GM18867 (cell line): ENCODE measurements around the gene BICRA.
"Not testable (repeated sequence)": the region's sequence is repeated elsewhere in the genome, so short reads cannot be mapped to it uniquely, and the experiment has no call there.

ENCODE experiments used
- ATAC-seq: cut with Tn5 transposase; IDR thresholded peaks from one replicate; pipeline ENCODE4 v1.9.1; 2021; ENCODE audit warnings: mild to moderate bottlenecking, moderate library complexity; ENCODE audit not compliant: unreplicated experiment

BICRA gene

DNA sequence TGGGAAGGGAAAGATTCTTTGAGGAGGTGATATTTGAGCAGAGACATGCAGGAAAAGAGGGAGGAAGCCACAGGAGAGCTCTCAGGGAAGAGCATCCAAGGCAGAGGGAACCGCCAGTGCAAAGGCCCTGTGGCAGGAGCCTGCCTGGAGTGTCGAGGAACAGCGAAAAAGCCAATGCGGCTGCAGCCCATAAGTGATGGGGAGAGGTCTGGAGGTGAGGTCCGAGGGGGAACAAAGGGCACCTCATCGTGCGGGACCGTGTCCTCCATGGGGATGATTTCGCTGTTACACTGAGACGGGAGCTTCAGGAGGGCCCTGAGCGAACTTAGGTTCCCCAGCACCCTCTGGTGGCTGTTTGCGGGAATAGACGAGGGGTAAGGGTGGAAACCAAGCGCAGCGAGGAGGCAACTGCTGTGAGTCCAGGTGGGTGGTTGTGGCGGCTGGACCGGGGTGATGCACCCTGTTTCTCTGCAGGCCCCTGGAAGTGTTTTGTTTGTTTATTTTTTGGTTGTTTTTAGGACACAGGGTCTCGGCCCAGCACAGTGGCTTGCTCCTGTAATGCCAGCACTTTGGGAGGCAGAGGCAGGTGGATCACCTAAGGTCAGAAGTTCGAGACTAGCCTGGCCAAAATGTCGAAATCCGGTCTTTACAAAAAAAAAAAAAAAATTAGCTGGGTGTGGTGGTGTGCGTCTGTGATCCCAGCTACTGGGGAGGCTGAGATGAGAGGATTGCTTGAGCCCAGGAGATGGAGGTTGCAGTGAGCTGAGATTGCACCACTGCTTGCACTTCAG, 98.4 kb downstream of the BICRA start:
- no peak for ATAC-seq

DNA sequence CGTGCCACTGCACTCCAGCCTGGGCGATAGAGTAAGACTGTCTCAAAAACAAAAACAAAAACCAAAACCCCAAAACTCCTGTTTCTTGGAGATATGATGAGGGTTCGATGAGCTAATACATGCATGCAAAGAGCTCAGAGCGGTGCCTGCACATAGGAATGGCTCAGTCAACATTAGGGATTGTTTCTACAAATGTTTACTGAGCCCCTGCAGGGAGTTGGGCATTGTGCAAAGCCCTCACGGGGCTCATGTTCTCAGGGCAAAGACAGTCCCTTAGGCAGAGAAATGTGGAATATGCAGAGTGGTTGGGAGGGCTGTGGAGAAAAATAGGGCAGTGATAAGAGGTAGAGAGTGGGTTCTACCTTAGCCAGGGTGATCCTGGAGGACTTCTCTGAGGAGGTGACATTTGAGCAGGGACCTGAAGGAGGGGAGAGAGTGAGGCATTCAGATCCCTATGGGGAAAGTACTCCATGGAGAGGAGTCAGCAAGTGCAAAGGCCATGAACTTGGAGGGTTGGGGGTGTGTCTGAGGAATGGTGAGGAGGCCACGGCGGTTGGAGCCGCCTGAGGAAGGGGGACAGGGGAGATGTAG, 102.8 kb downstream of the BICRA start:
- ATAC-seq, result no peak

DNA sequence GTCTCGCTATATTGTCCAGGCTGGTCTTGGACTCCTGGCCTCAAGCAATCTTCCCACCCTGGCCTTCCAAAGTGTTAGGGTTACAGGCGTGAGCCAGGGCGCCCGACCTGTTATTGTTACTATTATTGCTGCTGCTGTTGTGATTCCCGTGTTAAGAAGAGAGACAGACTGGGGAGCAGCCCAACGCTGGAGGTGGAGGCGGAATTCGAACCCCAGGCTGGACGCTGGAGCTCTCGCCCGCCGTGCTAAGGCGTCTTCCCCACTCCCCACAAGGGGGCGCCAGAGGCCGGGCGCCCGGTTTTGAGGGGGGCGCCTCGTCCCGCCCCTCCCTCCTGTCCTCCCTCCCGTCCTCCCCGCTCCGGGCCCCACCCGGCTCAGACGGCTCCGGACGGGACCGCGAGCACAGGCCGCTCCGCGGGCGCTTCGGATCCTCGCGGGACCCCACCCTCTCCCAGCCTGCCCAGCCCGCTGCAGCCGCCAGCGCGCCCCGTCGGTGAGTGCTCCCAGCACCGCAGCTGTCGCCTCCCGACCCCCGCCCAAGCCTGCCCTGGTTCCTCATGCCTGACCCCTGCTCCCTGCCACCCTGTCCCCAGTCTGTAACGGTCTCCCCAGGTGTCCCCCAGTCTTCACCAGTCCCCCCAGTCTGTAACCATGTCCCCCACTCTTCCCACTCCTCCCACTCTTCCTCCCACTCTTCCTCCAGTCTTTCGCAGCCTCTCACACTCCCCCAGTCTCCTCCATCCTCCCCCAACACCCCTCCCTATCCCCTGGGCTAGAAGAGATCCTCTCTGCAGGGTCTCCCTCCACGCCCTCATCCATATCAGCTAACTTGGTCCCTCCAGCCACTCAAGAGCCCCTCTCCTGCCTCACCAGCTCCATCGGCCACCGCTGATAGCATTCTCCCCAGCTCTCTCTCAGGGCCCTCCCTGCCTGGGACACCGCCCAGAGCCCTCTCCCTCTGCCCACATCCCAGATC, 104.4 kb downstream of the BICRA start, which contains the start of gene EHD2:
EHD2 (plus strand) TSS at position 377 of the 976 bp plus-strand sequence. CDS start 3,191 bp downstream, outside the sequence.
- no peak for ATAC-seq

DNA sequence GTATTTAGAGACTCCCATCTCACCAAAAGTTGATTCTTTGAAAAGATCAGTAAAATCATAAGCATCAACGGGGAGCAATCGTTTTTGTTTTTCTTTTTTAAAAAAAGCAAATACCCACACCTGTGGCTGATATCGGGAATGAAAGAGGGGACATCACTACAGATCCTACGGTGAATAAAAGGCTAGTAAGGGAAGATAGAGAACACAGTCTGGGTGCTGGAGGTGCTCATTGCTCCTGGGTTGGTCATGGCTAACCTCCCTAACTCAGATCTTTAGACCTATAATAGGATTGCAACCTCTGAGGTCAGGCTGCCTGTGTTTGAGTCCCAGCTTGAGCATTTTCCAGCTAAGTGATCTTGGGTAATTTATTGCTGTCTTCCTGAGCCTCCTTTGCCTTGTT, 105.4 kb downstream of the BICRA start:
- no peak for ATAC-seq

DNA sequence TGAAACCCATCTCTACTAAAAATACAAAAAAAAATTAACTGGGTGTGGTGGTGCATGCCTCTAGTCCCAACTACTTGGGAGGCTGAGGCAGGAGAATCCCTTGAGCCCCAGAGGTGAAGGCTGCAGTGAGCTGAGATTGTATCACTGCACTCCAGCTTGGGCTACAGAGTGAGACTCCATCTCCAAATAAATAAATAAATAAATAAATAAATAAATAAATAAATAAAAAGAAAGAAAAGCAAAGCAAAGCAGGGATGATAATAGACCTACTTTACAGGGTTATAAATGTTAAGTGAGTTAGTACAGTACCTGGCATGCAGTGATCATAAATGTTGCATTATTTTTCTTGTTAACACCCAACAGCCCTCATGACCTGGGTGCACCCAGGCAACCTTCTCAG, 105.9 kb downstream of the BICRA start:
- not testable (repeated sequence) for ATAC-seq

DNA sequence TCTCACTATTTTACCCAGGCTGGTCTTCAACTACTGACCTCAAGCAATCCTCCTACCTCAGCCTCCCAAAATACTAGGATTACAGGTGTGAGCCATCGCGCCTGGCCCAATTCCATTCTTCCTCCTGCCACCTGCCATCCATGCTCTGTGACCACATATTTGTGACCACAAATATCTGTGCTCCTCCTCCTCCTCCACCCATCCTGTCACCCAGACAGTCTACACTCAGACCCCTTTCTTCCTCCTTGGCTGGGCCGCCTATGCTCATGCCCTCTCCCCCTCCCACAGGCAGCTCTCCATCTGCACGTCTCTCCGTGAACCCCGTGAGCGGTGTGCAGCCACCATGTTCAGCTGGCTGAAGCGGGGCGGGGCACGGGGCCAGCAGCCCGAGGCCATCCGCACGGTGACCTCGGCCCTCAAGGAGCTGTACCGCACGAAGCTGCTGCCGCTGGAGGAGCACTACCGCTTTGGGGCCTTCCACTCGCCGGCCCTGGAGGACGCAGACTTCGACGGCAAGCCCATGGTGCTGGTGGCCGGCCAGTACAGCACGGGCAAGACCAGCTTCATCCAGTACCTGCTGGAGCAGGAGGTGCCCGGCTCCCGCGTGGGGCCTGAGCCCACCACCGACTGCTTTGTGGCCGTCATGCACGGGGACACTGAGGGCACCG, 107.5 kb downstream of the BICRA start:
- no peak for ATAC-seq

DNA sequence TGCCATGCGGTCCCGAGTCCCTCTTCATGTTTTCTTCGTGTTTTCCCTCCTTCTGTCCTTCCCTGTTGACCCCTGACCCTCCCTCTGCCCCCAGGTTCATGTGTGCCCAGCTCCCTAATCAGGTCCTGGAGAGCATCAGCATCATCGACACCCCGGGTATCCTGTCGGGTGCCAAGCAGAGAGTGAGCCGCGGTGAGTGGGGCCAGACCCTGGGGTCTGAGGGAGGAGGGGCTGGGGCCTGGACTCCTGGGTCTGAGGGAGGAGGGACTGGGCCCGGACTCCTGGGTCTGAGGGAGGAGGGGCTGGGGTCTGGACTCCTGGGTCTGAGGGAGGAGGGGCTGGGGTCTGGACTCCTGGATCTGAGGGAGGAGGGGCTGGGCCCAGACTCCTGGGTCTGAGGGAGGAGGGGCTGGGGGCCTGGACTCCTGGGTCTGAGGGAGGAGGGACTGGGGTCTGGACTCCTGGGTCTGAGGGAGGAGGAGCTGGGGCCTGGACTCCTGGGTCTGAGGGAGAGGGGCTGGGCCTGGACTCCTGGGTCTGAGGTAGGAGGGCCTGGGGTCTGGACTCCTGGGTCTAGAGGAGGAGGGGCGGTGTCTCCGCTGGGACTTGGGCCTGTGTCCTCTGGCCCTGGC, 109.6 kb downstream of the BICRA start:
- ATAC-seq, result not testable (repeated sequence)

DNA sequence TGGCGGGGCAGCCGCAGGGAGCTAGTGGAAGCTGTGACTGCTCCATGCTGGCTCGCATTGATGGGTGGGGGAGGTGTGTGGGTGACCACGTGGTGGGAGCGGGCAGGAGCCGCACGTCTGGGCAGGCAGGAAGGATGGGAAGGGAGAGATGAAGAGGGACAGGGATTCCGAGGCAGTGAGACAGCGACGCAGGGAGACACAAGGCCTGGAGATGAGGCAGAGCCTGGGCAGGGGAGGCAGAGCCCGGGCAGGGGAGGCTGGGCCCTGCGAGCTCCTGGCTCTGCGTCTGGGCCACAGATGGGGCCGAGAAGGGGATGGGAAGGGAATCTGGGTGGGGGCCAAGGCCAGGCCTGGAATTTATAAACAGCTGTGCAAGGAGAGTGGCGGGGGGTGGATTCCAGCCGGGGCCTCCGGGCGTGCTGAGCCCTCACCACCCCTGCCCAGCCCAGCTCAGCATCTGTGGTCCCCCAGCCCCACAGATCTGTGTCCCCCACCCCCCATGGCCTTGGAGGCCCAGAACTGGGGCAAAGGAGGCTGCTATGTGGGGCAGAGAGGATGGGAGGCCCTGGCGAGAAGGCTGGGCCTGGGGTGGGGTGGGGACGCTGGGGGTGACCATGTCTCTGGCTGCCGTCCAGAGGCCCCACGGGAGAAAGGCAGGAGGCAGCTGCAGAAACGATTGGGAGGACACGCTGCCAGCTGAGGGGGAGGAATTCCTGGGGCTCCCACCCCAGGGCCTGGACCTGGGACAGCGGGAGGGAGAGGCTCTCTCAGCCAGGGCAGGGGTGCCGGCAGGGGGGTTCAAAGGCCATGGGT, 110.3 kb downstream of the BICRA start:
- ATAC-seq, result no peak

DNA sequence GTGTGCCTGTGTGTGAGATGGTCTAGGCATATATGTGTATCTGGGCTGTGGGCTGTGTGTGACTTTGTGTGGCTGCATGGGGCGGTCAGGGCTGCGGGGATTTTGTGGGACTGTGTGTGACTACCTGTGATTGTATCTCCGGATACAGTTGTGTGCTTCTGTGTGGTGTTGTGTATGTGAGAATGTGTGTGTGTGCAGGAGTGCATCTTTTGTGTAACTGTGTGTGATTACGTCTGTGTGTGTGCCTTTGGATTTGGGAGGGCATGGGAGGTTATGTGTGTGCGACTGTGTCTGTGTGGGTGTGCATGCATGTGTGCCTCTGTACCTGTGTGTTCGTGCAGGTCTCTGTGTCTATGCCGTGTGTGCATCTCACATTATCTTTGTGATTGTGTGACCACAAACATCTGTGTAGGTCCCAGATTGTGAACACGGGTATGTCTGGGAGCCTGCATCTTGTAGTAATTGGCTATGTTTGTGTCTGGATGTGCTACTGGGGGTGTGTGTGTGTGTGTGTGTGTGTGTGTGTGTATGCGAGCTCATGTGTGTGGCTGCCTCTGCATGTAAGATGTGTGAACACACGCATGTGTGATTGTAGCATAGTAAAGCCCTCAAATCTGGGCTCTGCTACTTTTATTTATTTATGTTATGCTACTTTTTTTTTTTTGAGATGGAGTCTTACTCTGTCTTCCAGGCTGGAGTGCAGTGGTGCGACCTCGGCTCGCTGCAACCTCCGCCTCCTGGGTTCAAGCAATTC, 111.9 kb downstream of the BICRA start:
- ATAC-seq, result no peak

DNA sequence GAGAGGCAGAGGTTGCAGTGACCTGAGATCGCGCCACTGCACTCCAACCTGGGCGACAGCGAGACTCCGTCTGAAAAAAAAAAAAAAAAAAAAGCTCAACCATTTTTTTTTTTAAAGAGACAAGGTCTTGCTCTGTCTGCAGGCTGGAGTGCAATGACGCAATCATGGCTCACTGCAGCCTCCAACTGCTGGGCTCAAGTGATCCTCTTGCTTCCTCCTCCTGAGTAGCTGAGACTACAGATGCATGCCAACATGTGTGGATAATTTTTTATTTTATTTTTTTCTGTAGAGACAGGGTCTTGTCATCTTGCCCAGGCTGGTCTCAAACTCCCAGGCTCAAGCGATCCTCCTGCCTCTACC, 114.6 kb downstream of the BICRA start:
- no peak for ATAC-seq

DNA sequence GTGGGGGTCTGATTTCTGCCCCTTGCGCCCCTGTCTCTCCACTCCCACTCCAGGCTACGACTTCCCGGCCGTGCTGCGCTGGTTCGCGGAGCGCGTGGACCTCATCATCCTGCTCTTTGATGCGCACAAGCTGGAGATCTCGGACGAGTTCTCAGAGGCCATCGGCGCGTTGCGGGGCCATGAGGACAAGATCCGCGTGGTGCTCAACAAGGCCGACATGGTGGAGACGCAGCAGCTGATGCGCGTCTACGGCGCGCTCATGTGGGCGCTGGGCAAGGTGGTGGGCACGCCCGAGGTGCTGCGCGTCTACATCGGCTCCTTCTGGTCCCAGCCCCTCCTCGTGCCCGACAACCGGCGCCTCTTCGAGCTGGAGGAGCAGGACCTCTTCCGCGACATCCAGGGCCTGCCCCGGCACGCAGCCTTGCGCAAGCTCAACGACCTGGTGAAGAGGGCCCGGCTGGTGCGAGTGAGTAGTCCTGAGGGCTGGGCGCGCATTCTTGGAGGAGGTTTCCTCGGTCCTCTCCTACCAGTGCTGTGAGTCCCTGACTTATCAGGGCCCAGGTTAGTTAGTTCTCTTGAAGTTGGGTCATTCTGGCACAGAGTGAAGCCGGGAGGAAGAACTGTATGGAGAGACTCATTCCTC, 116.9 kb downstream of the BICRA start:
- no peak for ATAC-seq

DNA sequence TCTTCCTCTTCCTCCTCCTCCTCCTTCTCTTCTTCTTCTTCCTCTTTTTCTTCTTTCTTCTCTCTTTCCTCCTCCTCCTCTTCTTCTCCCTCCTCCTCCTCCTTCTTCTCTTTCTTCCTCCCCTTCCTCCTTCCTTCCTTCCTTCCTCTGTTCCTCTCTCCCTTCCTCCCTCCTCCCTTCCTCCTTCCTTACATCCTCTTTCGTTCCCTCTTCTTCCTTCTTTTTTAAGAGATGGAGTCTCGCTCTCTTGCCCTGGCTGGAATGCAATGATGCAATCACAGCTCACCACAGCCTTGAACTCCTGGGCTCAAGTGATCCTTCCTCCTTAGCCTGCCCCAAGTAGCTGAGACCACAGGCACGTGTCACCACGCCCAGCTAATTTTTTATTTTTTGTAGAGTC, 117.5 kb downstream of the BICRA start:
- no peak for ATAC-seq

DNA sequence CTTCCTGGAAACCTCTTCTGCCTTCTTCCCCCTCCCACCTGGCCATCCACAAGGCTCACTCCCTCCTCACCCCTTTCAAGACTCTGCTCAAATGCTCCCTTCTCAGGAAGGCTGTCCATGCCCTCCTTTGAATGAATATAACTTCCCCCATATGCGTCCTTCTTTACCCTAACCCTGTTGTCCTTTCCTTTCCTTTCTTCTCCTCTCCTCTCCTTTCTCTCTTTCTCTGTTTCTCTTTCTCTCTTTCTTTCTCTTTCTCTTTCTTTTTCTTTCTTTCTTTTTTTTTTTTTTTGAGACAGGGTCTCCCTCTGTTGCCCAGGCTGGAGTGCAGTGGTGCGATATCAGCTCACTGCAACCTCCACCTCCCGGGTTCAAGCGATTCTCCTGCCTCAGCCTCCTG, 119.4 kb downstream of the BICRA start:
- not testable (repeated sequence) for ATAC-seq

DNA sequence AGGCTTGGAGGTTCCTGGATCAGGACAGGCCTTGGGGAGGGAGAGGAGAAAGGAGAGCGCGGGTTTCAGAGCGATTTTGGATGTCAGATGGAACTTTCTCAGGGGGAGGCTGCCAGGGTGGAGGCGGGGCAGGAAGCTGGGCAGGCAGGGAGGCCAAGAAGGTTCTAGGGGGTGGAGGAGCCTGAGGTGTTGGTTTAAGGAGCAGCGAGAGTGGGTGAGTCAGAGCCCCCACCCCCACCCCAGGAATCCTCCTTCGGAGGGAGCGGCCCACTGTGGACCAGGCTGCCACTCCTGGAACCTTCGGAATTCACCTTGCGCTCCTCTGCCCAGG, 120.5 kb downstream of the BICRA start:
- no peak for ATAC-seq

DNA sequence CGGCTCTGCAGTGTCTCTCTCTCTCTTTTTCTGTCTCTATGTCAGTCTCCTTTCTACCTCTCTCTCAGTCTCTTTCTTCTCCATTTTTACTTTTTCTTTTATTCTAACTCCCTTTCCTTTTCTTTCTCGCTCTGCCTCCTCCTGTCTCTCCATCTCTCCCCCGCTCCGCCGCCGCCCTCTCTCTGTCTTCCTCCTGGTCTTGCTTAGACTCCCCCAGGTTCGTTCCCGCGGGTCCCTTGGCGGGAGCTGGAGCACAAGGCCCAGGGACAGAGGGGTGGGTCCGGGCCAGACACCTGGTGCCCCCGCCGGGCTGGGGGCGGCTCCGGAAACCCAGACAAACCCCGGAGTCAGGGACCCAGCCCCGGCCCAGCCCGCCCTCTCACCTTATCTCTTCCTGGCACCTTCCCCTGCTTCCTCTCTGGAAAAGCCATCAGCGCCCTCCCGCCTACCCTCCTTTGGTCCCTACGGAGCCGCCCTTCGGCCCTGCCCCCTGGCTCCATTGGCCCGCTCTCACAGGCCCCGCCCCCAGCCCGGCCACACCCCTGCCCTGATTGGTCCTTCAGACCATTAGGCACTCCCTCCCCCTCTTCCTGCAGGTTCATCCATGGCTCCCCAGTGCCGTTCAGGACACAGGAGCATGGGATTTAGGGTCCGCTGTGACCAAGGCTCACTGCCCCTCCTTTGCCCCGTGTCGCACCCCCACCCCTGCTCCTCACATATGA, 121.0 kb downstream of the BICRA start:
- no peak for ATAC-seq

DNA sequence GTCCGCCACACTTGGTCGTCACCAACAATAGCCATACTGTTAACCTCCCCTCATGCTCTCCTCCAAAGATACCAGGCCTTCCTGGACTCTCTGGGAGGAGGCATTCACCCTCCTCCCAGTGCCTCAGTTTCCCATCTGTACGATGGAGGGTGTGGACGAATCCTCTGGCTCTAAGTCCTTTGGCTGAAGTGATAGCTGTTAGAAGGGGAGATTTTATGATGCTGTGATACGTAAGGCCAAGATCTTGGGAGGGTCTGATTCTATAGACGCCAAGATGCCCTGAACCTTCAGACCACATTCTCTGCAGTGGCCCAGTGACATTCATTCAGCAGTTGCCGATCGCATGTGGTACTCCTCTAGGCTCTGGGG, 121.6 kb downstream of the BICRA start:
- no peak for ATAC-seq

DNA sequence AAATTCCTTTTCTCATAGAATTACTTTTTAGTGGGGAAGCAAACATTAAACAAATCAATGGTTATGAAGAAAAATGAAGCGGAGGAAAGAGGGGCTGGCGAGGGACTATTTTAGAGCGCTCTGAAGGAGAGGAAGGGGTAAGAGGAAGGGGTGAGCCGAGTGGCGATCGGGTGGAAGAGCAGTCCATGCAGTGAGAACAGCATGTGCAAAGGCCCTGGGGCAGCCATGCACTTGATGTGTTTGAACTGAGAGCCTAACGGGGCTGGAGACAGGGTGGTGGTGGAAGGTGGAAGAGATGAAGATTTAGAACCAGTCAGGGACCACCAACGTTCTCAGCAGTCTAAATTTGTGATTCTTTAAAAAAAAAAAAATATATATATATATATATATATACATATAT, 122.0 kb downstream of the BICRA start:
- ATAC-seq, result no peak

DNA sequence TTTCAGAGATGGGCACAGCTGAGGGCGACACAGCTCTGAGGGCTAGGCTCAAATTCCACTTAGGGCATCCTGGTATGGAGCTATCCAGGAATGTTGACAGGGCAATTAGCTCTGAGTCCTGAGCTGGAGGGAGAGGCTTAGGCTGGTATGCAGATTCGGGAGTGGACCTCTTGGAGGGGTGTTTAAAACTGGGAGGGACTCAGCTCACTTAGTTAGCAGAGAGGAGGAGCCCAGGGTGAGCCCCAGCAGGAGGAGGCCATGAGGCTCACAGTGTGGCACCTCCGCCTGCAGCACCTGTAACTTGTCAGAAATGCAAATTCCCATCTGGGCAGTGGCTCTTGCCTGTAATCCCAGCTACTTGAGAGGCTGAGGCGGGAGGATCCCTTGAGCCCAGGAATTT, 126.2 kb downstream of the BICRA start:
- ATAC-seq, result no peak
